GM12878 (cell line): ENCODE measurements around the gene PSAT1. TPM values are rescaled to one million over a fixed set of nuclear protein-coding genes. Genes with fewer than 3 reads are reported as not detected.

ENCODE experiments used
- ATAC-seq: fragments of 200-7000 bp; cut with Tn5 transposase; 3 replicates; pipeline ENCODE4 v1.9.1; 2020; ENCODE audit warnings: mild to moderate bottlenecking, moderate library complexity
- BruUV-seq: library from RNA; stranded (reverse); fragments of 400-500 nt; replicated peaks from 2 replicates; lab custom pipeline; 2021; lab: Mats Ljungman, UMichigan
- CTCF ChIA-PET: fragments of 300-600 bp; sonication (Branson Sonifier 250); formaldehyde crosslinking; extraction: SDS; loops from one replicate; lab custom pipeline; 2021; ENCODE audit warnings: inconsistent platforms; lab: Yijun Ruan, JAX
- POLR2A ChIA-PET: fragments of 350-600 bp; formaldehyde crosslinking; extraction: SDS; loops from one replicate; lab custom pipeline; 2021; ENCODE audit warnings: inconsistent platforms; lab: Charles Lee
- RAD21 ChIA-PET: fragments of 300-600 bp; sonication (Branson Sonifier 250); formaldehyde crosslinking; loops from one replicate; lab custom pipeline; 2023; ENCODE audit warnings: antibody characterized with exemption; ENCODE audit not compliant: unreplicated experiment; lab: Charles Lee
- SMC1A ChIA-PET: fragments of 300-600 bp; sonication (Branson Sonifier 250); formaldehyde crosslinking; loops from one replicate; lab custom pipeline; 2023; ENCODE audit not compliant: unreplicated experiment, uncharacterized antibody; lab: Charles Lee
- DNase-seq: peaks from one replicate; pipeline ENCODE4 v3.0.0-alpha.2; 2011; ENCODE audit warnings: low read depth, low spot score
- FAIRE-seq: peaks from 3 replicates; lab custom pipeline; 2011; peaks lifted over from hg19 to GRCh38; lab: Jason Lieb, UNC
- H2AFZ ChIP-seq: 2 replicates; pipeline ENCODE4 v1.6.0; 2011; ENCODE audit warnings: low read depth, low read length, control low read depth; ENCODE audit not compliant: control insufficient read depth
- H3K27ac ChIP-seq: 2 replicates; pipeline ENCODE4 v1.5.1; 2011; ENCODE audit warnings: control low read depth; ENCODE audit not compliant: control insufficient read depth, insufficient read depth
- H3K27me3 ChIP-seq, 2 experiments: replicated peaks in 1 of 2; 2 replicates each; pipeline versions ENCODE4 v1.6.0 to v1.6.1; 2011; ENCODE audit warnings: low read length in 1 of 2; ENCODE audit not compliant: control insufficient read depth in 2 of 2, insufficient read depth in 2 of 2
- H3K36me3 ChIP-seq, 2 experiments: 2 replicates each; pipeline ENCODE4 v1.5.1; 2011; ENCODE audit warnings: low read length in 1 of 2; ENCODE audit not compliant: control insufficient read depth in 2 of 2, insufficient read depth in 2 of 2
- H3K4me1 ChIP-seq: 2 replicates; pipeline ENCODE4 v1.6.1; 2011; ENCODE audit warnings: mild to moderate bottlenecking, low read length, moderate library complexity, mixed read lengths; ENCODE audit not compliant: control insufficient read depth, insufficient read depth
- H3K4me2 ChIP-seq: 2 replicates; pipeline ENCODE4 v1.6.0; 2011; ENCODE audit warnings: control low read depth; ENCODE audit not compliant: control insufficient read depth, insufficient read depth
- H3K4me3 ChIP-seq: fragments of 200-600 bp; sonication (generic); 2 replicates; pipeline ENCODE4 v1.5.1; 2016
- H3K79me2 ChIP-seq: 2 replicates; pipeline ENCODE4 v1.6.0; 2011; ENCODE audit warnings: low read length; ENCODE audit not compliant: control insufficient read depth, insufficient read depth
- H3K9ac ChIP-seq: 2 replicates; pipeline ENCODE4 v1.8.0; 2011; ENCODE audit warnings: low read length, control low read depth, mixed read lengths; ENCODE audit not compliant: control insufficient read depth, insufficient read depth
- H3K9me3 ChIP-seq: replicated peaks from 3 replicates; pipeline ENCODE4 v1.5.1; 2011; ENCODE audit warnings: mild to moderate bottlenecking, low read length; ENCODE audit not compliant: control insufficient read depth, insufficient read depth
- H4K20me1 ChIP-seq: 2 replicates; pipeline ENCODE4 v1.6.0; 2011; ENCODE audit not compliant: control insufficient read depth, insufficient read depth
- CHD4 ChIP-seq: fragments of 200-600 bp; sonication (generic); IDR thresholded peaks from 2 replicates; pipeline ENCODE4 v1.6.1; 2016; ENCODE audit warnings: mild to moderate bottlenecking
- CTCF ChIP-seq, 3 experiments: IDR thresholded peaks in 2 of 3; conservative IDR thresholded peaks in 1 of 3; 2 replicates each; pipeline ENCODE4 v1.5.1; 2011; ENCODE audit warnings: low read depth in 3 of 3, low read length in 3 of 3, mild to moderate bottlenecking in 3 of 3, control low read depth in 2 of 3, moderate library complexity in 2 of 3, inconsistent platforms in 1 of 3, mixed read lengths in 1 of 3; ENCODE audit not compliant: control insufficient read depth in 2 of 3, insufficient read depth in 1 of 3; ENCODE audit errors: extremely low read depth in 1 of 3
- RAD21 ChIP-seq: IDR thresholded peaks from 2 replicates; pipeline ENCODE4 v1.6.1; 2011; ENCODE audit warnings: mild to moderate bottlenecking, low read depth, low read length, moderate library complexity; ENCODE audit not compliant: insufficient read depth
- SMC3 ChIP-seq: IDR thresholded peaks from 2 replicates; pipeline ENCODE4 v1.6.1; 2011; ENCODE audit warnings: low read length, improper control_type of control experiment, borderline replicate concordance
- whole genome bisulfite sequencing: methylation state at CpG from one replicate; pipeline ENCODE4 v1.1.6; 2016; ENCODE audit warnings: low lambda C conversion rate; ENCODE audit not compliant: insufficient replicate concordance, insufficient coverage; ENCODE audit errors: missing lambda C conversion rate; 5-methylcytosine and 5-hydroxymethylcytosine counted together
- in situ Hi-C: fragments of 300-500 bp; cut with MboI; formaldehyde crosslinking; loops from 9 replicates; pipeline ENCODE4 v1.14.3; 2018; ENCODE audit warnings: mixed read lengths
- intact Hi-C: fragments of 100-400 bp; cut with micrococcal nuclease; formaldehyde crosslinking; loops from one replicate; pipeline ENCODE4 v1.14.2; 2022; ENCODE audit not compliant: unreplicated experiment
- polyA plus RNA-seq, 11 experiments: library from polyadenylated mRNA; depleted of rRNA in 4 of 11; unstranded in 6 of 11; stranded (reverse) in 5 of 11; fragments of >200 nt; fragmentation: Nextera tagmentation in 4 of 11; fragmentation: Illumina TruSeq in 1 of 11; extraction: Ambion mirVana in 4 of 11; extraction: Trizol in 1 of 11; gene quantifications; 1 replicate in 1 of 11; 2 replicates in 10 of 11; pipeline versions ENCODE4 v1.2.1 to v1.2.3, GENCODE V29; 2011 to 2016; ENCODE audit warnings: inconsistent platforms in 2 of 11, missing spikeins in 2 of 11, low read depth in 1 of 11
- total RNA-seq, 4 experiments: library from RNA; depleted of rRNA in 3 of 4; stranded (reverse); fragments of >200 nt in 3 of 4; fragmentation: Illumina TruSeq in 1 of 4; extraction: Trizol in 1 of 4; gene quantifications; 2 replicates each; pipeline versions ENCODE4 v1.2.1 to v1.2.3, GENCODE V29; 2013 to 2021

PSAT1 gene
- total and polyA plus RNA-seq, 10 of the 15 experiments (the other 5 are each of a cell fraction or from before 2014, with no cell fraction given), result 35.1 to 126 (median 51.9) TPM

GRCh38 chr9:78261403-78262001, 35.4 kb upstream of the PSAT1 start:
- intact Hi-C loops (loop anchor here (1.0 kb wide), 1 partner anchor 108 kb away; no protein-coding TSS in a partner anchor), in situ Hi-C loops (no loop called here)
- no peak overlapping the region for H3K4me3 ChIP-seq
- DNase-seq, result no peak
- 50% methylated on average over 2 of the region's 2 CpGs for WGBS
- no peaks in the 10 kb centered on the region for H3K9me3 ChIP-seq
- H2AFZ ChIP-seq, result no peak overlapping the region
- FAIRE-seq, result peak; percentile 76
- H3K27ac ChIP-seq, result no peak overlapping the region
- POLR2A ChIA-PET, result no interaction called here
- SMC1A ChIA-PET, result interaction anchor here (1.2 kb wide), 1 partner anchor 16 kb away, joined by 4 read pairs; no protein-coding TSS in a partner anchor
- H4K20me1 ChIP-seq, result no peaks in the 10 kb centered on the region
- H3K9ac ChIP-seq, result no peak overlapping the region
- peak; percentile 37 to 63 (median 47); a peak in 4 of 6 replicates for TF ChIP-seq CTCF (IDR thresholded peaks at IDR 0.05 in 2 of 3, conservative IDR thresholded peaks at IDR 0.05 in 1 of 3; ENCODE audit: control insufficient read depth in 2 of 3, extremely low read depth in 1 of 3, insufficient read depth in 1 of 3, low read depth in 3 of 3, low read length in 3 of 3)
- peak; percentile 56; the same call in 1 of the 2 replicates for TF ChIP-seq SMC3
- TF ChIP-seq RAD21, result peak; percentile 47; the same call in 1 of the 2 replicates
- TF ChIP-seq CHD4, result no peak
- peak; percentile 68 for ATAC-seq
- no peak overlapping the region for H3K4me2 ChIP-seq
- CTCF ChIA-PET, result interaction anchor here (1.0 to 7.5 kb wide), 5 partner anchors 11 to 107 kb away, joined by 3 to 85 read pairs (median 3); no protein-coding TSS in a partner anchor
- BruUV-seq, result no TSS peak
- H3K36me3 ChIP-seq, result peaks cover 0 to 4% of the 10 kb centered on the region in 2 experiments; a peak in 2 of 4 replicates
- no peaks in the 10 kb centered on the region for H3K79me2 ChIP-seq
- RAD21 ChIA-PET, result interaction anchor here (1.0 to 4.5 kb wide), 2 partner anchors 108 to 109 kb away, joined by 3 to 19 read pairs; no protein-coding TSS in a partner anchor
- H3K4me1 ChIP-seq, result no peaks in the 10 kb centered on the region
- no peaks in the 10 kb centered on the region for H3K27me3 ChIP-seq
